Measurements from ENCODE around the gene LRPAP1. TPM values are rescaled to one million over a fixed set of nuclear protein-coding genes. Genes with fewer than 3 reads are reported as not detected.
"Not testable (repeated sequence)": the region's sequence is repeated elsewhere in the genome, so short reads cannot be mapped to it uniquely, and the experiment has no call there.

The LRPAP1 gene
- 120 and 175 TPM in 2 replicates for total RNA-seq

- peak; percentile 93 for DNase-seq
Observed at GRCh38 chr4:3531879-3532750, at the start of gene LRPAP1. TSS of gene LRPAP1 (minus strand) at chr4:3532422. CDS start at chr4:3532412, 10 bp downstream.

GRCh38 chr4:3581334-3582090 lies 49.3 kb upstream of the LRPAP1 start:
- not testable (repeated sequence) for DNase-seq

GRCh38 chr4:3580859-3581258 lies 48.6 kb upstream of the LRPAP1 start:
- not testable (repeated sequence) for DNase-seq

- DNase-seq, result not testable (repeated sequence)
Observed at GRCh38 chr4:3578527-3579144, 46.4 kb upstream of the LRPAP1 start.

- not testable (repeated sequence) for DNase-seq
Observed at GRCh38 chr4:3578052-3578451, 45.8 kb upstream of the LRPAP1 start.

GRCh38 chr4:3577208-3577892 lies 45.1 kb upstream of the LRPAP1 start:
- DNase-seq, result not testable (repeated sequence)

GRCh38 chr4:3576533-3577207 lies 44.4 kb upstream of the LRPAP1 start:
- DNase-seq, result not testable (repeated sequence)

- not testable (repeated sequence) for DNase-seq
Observed at GRCh38 chr4:3575426-3576369, 43.5 kb upstream of the LRPAP1 start.

GRCh38 chr4:3574865-3575264 lies 42.6 kb upstream of the LRPAP1 start:
- not testable (repeated sequence) for DNase-seq

- not testable (repeated sequence) for DNase-seq
Observed at GRCh38 chr4:3574346-3574745, 42.1 kb upstream of the LRPAP1 start.

- DNase-seq, result no peak
Observed at GRCh38 chr4:3573131-3573530, 40.9 kb upstream of the LRPAP1 start.

GRCh38 chr4:3572363-3572762 lies 40.1 kb upstream of the LRPAP1 start:
- DNase-seq, result no peak

GRCh38 chr4:3571921-3572320 lies 39.7 kb upstream of the LRPAP1 start:
- no peak for DNase-seq

- not testable (repeated sequence) for DNase-seq
Observed at GRCh38 chr4:3570923-3571322, 38.7 kb upstream of the LRPAP1 start.

- not testable (repeated sequence) for DNase-seq
Observed at GRCh38 chr4:3569611-3570010, 37.4 kb upstream of the LRPAP1 start.

GRCh38 chr4:3566701-3567100 lies 34.5 kb upstream of the LRPAP1 start:
- not testable (repeated sequence) for DNase-seq

GRCh38 chr4:3566301-3566700 lies 34.1 kb upstream of the LRPAP1 start:
- not testable (repeated sequence) for DNase-seq

GRCh38 chr4:3564948-3565347 lies 32.7 kb upstream of the LRPAP1 start:
- DNase-seq, result not testable (repeated sequence)

- no peak for DNase-seq
Observed at GRCh38 chr4:3563403-3563802, 31.2 kb upstream of the LRPAP1 start.

- DNase-seq, result not testable (repeated sequence)
Observed at GRCh38 chr4:3562127-3562526, 29.9 kb upstream of the LRPAP1 start.

- DNase-seq, result not testable (repeated sequence)
Observed at GRCh38 chr4:3560465-3560864, 28.2 kb upstream of the LRPAP1 start.

All from dermis blood vessel endothelial cell (primary cell).